ENCODE data around the gene SHROOM4.

Gene SHROOM4

DNA sequence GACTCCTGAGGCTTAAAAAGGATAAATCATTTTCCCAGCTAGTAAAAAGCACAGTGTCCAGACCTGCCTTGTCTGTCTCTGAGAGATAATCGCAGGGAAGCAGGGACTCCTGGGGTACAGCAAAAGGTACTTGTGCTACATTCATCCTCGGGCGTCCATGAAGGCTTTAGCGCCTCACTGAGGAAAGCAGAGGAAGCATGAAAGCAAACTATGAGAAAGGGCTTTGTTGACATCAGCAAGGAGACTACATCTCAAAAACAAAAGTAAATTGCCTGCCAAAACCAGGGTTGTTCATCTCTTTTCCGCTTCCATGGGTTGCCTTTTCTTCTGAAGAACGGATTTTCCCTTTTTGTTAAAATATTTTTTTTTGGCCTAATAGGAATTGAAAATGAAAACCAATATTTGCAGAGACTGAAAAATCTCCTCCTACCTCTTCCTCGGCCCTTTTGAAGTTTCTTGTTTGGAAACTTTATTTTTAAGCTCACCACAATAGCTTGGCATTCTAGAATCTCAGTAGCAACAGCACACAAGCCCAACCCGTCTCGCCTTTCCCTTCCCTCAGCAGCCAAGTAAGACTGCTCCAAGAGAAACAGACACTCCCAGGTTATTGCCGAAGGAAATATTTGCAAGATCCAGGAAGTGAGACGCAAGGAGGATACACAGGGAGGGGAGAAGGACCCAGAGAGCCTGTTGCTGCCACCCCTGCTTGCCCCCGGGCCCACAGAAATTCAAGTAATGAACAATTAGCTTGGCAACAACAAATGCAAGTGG, 195.0 kb downstream of the SHROOM4 start:
- TF ChIP-seq FOXP2 (optimal IDR thresholded peaks at IDR 0.05; ENCODE audit: borderline replicate concordance, extremely low read depth, extremely low read length, insufficient read depth) = no peak
- TF ChIP-seq, protein P1, sequence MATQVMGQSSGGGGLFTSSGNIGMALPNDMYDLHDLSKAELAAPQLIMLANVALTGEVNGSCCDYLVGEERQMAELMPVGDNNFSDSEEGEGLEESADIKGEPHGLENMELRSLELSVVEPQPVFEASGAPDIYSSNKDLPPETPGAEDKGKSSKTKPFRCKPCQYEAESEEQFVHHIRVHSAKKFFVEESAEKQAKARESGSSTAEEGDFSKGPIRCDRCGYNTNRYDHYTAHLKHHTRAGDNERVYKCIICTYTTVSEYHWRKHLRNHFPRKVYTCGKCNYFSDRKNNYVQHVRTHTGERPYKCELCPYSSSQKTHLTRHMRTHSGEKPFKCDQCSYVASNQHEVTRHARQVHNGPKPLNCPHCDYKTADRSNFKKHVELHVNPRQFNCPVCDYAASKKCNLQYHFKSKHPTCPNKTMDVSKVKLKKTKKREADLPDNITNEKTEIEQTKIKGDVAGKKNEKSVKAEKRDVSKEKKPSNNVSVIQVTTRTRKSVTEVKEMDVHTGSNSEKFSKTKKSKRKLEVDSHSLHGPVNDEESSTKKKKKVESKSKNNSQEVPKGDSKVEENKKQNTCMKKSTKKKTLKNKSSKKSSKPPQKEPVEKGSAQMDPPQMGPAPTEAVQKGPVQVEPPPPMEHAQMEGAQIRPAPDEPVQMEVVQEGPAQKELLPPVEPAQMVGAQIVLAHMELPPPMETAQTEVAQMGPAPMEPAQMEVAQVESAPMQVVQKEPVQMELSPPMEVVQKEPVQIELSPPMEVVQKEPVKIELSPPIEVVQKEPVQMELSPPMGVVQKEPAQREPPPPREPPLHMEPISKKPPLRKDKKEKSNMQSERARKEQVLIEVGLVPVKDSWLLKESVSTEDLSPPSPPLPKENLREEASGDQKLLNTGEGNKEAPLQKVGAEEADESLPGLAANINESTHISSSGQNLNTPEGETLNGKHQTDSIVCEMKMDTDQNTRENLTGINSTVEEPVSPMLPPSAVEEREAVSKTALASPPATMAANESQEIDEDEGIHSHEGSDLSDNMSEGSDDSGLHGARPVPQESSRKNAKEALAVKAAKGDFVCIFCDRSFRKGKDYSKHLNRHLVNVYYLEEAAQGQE (IDR thresholded peaks at IDR 0.05; ENCODE audit: insufficient read depth in 1 of 2, low read depth in 2 of 2, low read length in 2 of 2) = no peak
- TF ChIP-seq TAF1 (IDR thresholded peaks at IDR 0.05; ENCODE audit: borderline replicate concordance, insufficient read depth, low read length) = no peak
- TF ChIP-seq POLR2AphosphoS5 (IDR thresholded peaks at IDR 0.05; ENCODE audit: low read depth, low read length) = no peak
- TF ChIP-seq SIN3A (IDR thresholded peaks at IDR 0.05; ENCODE audit: borderline replicate concordance, insufficient read depth, low read length) = no peak

- no peak for TF ChIP-seq FOXP2 (optimal IDR thresholded peaks at IDR 0.05; ENCODE audit: borderline replicate concordance, extremely low read depth, extremely low read length, insufficient read depth)
- TF ChIP-seq TAF1 (IDR thresholded peaks at IDR 0.05; ENCODE audit: borderline replicate concordance, insufficient read depth, low read length) = no peak
- no peak for TF ChIP-seq POLR2AphosphoS5 (IDR thresholded peaks at IDR 0.05; ENCODE audit: low read depth, low read length)
- no peak for TF ChIP-seq SIN3A (IDR thresholded peaks at IDR 0.05; ENCODE audit: borderline replicate concordance, insufficient read depth, low read length)
- TF ChIP-seq, protein P1 (IDR thresholded peaks at IDR 0.05; ENCODE audit: insufficient read depth in 1 of 2, low read depth in 2 of 2, low read length in 2 of 2) = no peak
Measured at GRCh38 chrX:50617183-50617582, 196.8 kb downstream of the SHROOM4 start.

DNA sequence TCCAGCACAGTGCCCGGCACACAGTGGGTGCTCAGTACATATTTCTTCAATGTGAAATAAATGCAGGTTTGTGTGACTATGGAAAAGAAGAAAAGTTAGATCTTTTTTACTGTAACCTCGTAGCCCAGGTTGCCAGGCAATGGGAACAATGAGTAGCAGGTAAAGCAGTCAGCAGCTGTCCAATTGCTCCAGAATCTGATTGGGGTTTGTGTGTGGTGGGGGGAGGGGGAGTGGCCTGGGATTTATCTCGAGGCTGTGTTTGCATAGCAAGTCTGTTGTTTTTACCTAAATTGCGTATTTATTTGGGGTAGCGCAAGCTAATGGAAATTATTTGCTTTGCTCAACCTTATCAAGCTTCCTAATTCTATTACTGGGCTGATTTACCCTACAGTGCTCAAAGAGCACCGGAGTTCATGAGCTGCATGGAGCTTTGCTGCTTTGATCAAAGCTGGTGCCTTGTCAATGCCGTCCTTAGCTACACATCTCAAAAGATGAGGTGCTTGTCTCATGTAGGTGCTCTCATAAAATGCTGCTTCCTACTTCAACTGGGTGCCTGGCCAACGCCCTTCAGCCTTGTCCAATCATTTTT, 198.3 kb downstream of the SHROOM4 start:
- TF ChIP-seq SIN3A (IDR thresholded peaks at IDR 0.05; ENCODE audit: borderline replicate concordance, insufficient read depth, low read length) (no peak), TAF1 (IDR thresholded peaks at IDR 0.05; ENCODE audit: borderline replicate concordance, insufficient read depth, low read length) (no peak), POLR2AphosphoS5 (IDR thresholded peaks at IDR 0.05; ENCODE audit: low read depth, low read length) (no peak), FOXP2 (optimal IDR thresholded peaks at IDR 0.05; ENCODE audit: borderline replicate concordance, extremely low read depth, extremely low read length, insufficient read depth) (no peak)
- TF ChIP-seq, protein P1 (IDR thresholded peaks at IDR 0.05; ENCODE audit: insufficient read depth in 1 of 2, low read depth in 2 of 2, low read length in 2 of 2) = no peak

DNA sequence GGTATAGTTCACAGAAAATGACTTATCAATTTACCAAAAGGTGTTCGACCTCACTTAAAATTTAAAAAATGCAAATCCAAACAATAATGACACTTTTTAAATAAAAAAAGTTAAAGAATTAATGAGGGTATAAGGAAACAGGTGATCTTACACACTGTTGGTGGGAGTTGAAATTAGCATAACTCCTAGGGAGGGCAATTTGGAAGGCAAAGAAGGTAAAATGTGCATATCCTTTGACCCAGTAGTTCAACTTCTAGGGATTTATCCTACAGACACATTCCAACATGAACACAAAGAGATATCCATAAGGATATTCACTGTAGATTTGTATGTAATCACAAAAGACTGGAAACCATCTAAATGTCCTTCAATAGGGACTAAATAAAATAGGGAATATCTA, 199.5 kb downstream of the SHROOM4 start:
- no peak for TF ChIP-seq POLR2AphosphoS5 (IDR thresholded peaks at IDR 0.05; ENCODE audit: low read depth, low read length)
- TF ChIP-seq FOXP2 (optimal IDR thresholded peaks at IDR 0.05; ENCODE audit: borderline replicate concordance, extremely low read depth, extremely low read length, insufficient read depth) = no peak
- TF ChIP-seq TAF1 (IDR thresholded peaks at IDR 0.05; ENCODE audit: borderline replicate concordance, insufficient read depth, low read length) = no peak
- TF ChIP-seq, protein P1 (IDR thresholded peaks at IDR 0.05; ENCODE audit: insufficient read depth in 1 of 2, low read depth in 2 of 2, low read length in 2 of 2) = no peak
- TF ChIP-seq SIN3A (IDR thresholded peaks at IDR 0.05; ENCODE audit: borderline replicate concordance, insufficient read depth, low read length) = no peak
